ENCODE measurements around the gene MACROD2.

The MACROD2 gene

DNA sequence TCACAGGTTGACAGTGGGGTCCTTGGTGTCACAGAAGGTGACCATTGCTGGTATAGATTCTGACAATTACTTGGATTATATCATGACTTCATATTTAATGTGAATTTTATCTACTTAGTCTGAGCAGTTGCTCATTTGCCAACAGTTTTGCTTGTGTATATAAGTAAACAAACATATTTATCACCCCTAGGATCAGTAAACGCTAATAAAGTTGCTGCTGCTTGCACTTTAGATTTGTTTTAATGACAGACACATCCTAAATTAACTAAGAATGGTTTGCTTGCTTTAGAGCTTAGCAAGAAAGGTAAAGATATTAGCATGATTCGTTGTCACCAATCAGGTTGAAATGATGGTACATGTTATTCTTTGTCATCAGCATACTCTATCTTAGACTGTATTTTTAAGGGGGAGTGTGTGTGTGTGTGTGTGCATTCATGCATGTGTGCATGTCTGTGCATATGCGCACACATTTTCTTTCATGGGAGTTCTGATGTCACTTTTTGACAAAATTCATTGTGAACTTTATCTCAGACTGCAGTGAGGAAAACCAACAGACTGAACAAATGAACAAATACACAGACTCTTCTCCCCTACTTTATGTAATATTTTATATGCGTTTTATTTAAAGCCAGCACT is 1124.7 kb downstream of the MACROD2 start:
- Histone ChIP-seq H3K36me3 (no peaks in the 10 kb centered on the region), H3K27me3 (no peaks in the 10 kb centered on the region), H3K4me3 (ENCODE audit: low read depth in 1 of 2, low read length in 1 of 2) (no peak overlapping the region), H3K27ac (no peak overlapping the region), H3K9me3 (no peaks in the 10 kb centered on the region), H3K4me1 (ENCODE audit: control insufficient read depth in 1 of 2, insufficient read depth in 1 of 2, low read depth in 1 of 2, low read length in 1 of 2) (no peaks in the 10 kb centered on the region)
- TF ChIP-seq, protein P1, sequence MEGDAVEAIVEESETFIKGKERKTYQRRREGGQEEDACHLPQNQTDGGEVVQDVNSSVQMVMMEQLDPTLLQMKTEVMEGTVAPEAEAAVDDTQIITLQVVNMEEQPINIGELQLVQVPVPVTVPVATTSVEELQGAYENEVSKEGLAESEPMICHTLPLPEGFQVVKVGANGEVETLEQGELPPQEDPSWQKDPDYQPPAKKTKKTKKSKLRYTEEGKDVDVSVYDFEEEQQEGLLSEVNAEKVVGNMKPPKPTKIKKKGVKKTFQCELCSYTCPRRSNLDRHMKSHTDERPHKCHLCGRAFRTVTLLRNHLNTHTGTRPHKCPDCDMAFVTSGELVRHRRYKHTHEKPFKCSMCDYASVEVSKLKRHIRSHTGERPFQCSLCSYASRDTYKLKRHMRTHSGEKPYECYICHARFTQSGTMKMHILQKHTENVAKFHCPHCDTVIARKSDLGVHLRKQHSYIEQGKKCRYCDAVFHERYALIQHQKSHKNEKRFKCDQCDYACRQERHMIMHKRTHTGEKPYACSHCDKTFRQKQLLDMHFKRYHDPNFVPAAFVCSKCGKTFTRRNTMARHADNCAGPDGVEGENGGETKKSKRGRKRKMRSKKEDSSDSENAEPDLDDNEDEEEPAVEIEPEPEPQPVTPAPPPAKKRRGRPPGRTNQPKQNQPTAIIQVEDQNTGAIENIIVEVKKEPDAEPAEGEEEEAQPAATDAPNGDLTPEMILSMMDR (IDR thresholded peaks at IDR 0.05) = no peak

DNA sequence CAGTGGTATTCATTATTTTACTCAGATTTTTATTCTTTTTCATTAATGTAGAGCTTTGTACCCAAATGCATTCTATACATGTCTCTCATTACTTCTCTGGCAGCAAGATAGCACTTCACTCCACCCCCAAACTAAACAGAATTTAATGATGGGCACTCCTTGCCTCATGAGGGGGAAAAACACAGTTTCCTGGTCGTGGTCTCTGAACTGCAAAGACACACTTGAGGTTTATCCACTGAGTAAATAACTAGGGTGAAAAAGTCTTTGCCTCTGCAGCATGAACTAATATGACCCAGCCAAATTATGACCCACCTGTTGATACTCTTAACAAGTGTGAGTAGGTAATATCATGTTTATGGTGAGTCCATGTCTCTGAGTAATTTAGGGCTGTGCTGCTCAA is 1127.3 kb downstream of the MACROD2 start:
- no peaks in the 10 kb centered on the region for H3K36me3 ChIP-seq
- no peak overlapping the region for H3K4me3 ChIP-seq (ENCODE audit: low read depth in 1 of 2, low read length in 1 of 2)
- H3K9me3 ChIP-seq = no peaks in the 10 kb centered on the region
- TF ChIP-seq, protein P1 (IDR thresholded peaks at IDR 0.05) = no peak
- H3K27ac ChIP-seq = no peak overlapping the region
- no peaks in the 10 kb centered on the region for H3K27me3 ChIP-seq
- no peaks in the 10 kb centered on the region for H3K4me1 ChIP-seq (ENCODE audit: control insufficient read depth in 1 of 2, insufficient read depth in 1 of 2, low read depth in 1 of 2, low read length in 1 of 2)

- no peak overlapping the region for H3K27ac ChIP-seq
- H3K9me3 ChIP-seq = no peaks in the 10 kb centered on the region
- TF ChIP-seq, protein P1 (IDR thresholded peaks at IDR 0.05) = no peak
- no peaks in the 10 kb centered on the region for H3K27me3 ChIP-seq
- no peaks in the 10 kb centered on the region for H3K4me1 ChIP-seq (ENCODE audit: control insufficient read depth in 1 of 2, insufficient read depth in 1 of 2, low read depth in 1 of 2, low read length in 1 of 2)
- H3K36me3 ChIP-seq = no peaks in the 10 kb centered on the region
- H3K4me3 ChIP-seq (ENCODE audit: low read depth in 1 of 2, low read length in 1 of 2) = no peak overlapping the region
These were observed 1135.9 kb downstream of the MACROD2 start for GRCh38 chr20:15131176-15131575.

DNA sequence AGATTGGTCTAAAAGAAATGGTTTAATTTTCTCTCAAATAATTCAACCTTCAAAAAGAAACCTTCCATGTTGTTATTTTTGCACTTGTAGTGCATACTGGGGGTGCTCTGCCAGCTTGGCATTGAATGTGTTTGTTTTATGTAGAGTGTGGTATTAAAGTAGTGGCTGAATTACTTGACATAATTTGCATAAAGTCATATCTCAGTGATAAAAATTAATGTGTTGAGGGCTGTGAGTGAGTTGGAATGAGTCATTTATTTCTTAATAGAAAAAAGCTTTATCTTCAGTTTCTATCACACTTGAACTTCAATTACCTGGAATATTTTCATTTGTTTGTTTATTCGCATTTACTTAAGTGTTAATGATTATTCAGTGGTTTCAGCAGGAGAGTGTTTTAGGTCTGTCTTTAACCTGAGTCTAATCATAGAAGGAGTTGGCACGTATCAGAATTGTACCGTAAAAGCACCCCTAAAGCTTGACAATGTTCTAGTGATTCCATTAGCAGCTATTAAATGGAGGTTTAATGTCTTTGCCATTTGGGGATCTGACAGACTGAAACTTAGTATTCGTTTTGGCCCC is 1143.3 kb downstream of the MACROD2 start:
- no peaks in the 10 kb centered on the region for H3K4me1 ChIP-seq (ENCODE audit: control insufficient read depth in 1 of 2, insufficient read depth in 1 of 2, low read depth in 1 of 2, low read length in 1 of 2)
- no peaks in the 10 kb centered on the region for H3K27me3 ChIP-seq
- TF ChIP-seq, protein P1 (IDR thresholded peaks at IDR 0.05) = no peak
- H3K4me3 ChIP-seq (ENCODE audit: low read depth in 1 of 2, low read length in 1 of 2) = no peak overlapping the region
- H3K9me3 ChIP-seq = no peaks in the 10 kb centered on the region
- H3K27ac ChIP-seq = no peak overlapping the region
- no peaks in the 10 kb centered on the region for H3K36me3 ChIP-seq

- H3K36me3 ChIP-seq = no peaks in the 10 kb centered on the region
- no peak overlapping the region for H3K27ac ChIP-seq
- no peaks in the 10 kb centered on the region for H3K27me3 ChIP-seq
- H3K9me3 ChIP-seq = no peaks in the 10 kb centered on the region
- H3K4me3 ChIP-seq (ENCODE audit: low read depth in 1 of 2, low read length in 1 of 2) = no peak overlapping the region
- H3K4me1 ChIP-seq (ENCODE audit: control insufficient read depth in 1 of 2, insufficient read depth in 1 of 2, low read depth in 1 of 2, low read length in 1 of 2) = no peaks in the 10 kb centered on the region
- TF ChIP-seq, protein P1 (IDR thresholded peaks at IDR 0.05) = no peak
These were observed 1144.2 kb downstream of the MACROD2 start for GRCh38 chr20:15139522-15139921.
